HCT116 (cell line): ENCODE results near the gene TMEM225. TPM values are rescaled to one million over a fixed set of nuclear protein-coding genes. Genes with fewer than 3 reads are reported as not detected.

Experiments
- ATAC-seq: fragments of 200-7000 bp; cut with Tn5 transposase; 2 replicates; pipeline ENCODE4 v1.9.1; 2020; ENCODE audit warnings: mild to moderate bottlenecking, moderate library complexity
- BruUV-seq: library from RNA; stranded (reverse); fragments of 400-500 nt; replicated peaks from 2 replicates; lab custom pipeline; 2021; lab: Mats Ljungman, UMichigan
- CTCF ChIA-PET: fragments of 300-600 bp; sonication (Branson Sonifier 250); formaldehyde crosslinking; loops from one replicate; lab custom pipeline; 2021; ENCODE audit warnings: antibody characterized with exemption; lab: Charles Lee
- POLR2A ChIA-PET: fragments of 300-600, 350-600 bp; sonication (Branson Sonifier 250); formaldehyde crosslinking; loops from one replicate; lab custom pipeline; 2021; ENCODE audit warnings: antibody characterized with exemption; lab: Charles Lee
- RAD21 ChIA-PET, 2 experiments: fragments of 300-600 bp; sonication (Branson Sonifier 250); formaldehyde crosslinking; loops; one replicate each; lab custom pipeline; 2023; ENCODE audit warnings: low total read pairs in 2 of 2; ENCODE audit not compliant: uncharacterized antibody in 2 of 2, unreplicated experiment in 2 of 2, low non-redundant PET in 1 of 2; lab: Charles Lee
- DNase-seq: peaks from one replicate; pipeline ENCODE4 v3.0.0-alpha.2; 2010; ENCODE audit warnings: low read depth, low spot score
- H2AFZ ChIP-seq: fragments of 200-600 bp; shearing (Covaris generic), sonication (generic); 2 replicates; pipeline ENCODE4 v1.6.1; 2017; ENCODE audit warnings: low read depth, mixed run types, mixed read lengths, antibody characterized with exemption, low read length; ENCODE audit not compliant: poor library complexity, severe bottlenecking
- H3K27ac ChIP-seq: 2 replicates; pipeline ENCODE4 v1.5.1; 2012; ENCODE audit warnings: low read depth, low read length
- H3K27me3 ChIP-seq: fragments of 200-600 bp; sonication (generic); 2 replicates; pipeline ENCODE4 v1.6.1; 2016; ENCODE audit warnings: mixed run types, low read length, mixed read lengths; ENCODE audit not compliant: insufficient read depth
- H3K36me3 ChIP-seq, 2 experiments: fragments of 200-500 bp in 1 of 2; fragments of 200-600 bp in 1 of 2; sonication (Bioruptor generic) in 1 of 2; sonication (generic) in 1 of 2; 2 replicates each; pipeline versions ENCODE4 v1.5.1 to v1.6.1; 2014 to 2016; ENCODE audit warnings: low read length in 2 of 2, inconsistent platforms in 1 of 2, mixed read lengths in 1 of 2, mixed run types in 1 of 2; ENCODE audit not compliant: insufficient read depth in 2 of 2, control insufficient read depth in 1 of 2
- H3K4me1 ChIP-seq, 2 experiments: fragments of 200-600 bp in 1 of 2; sonication (generic) in 1 of 2; 2 replicates each; pipeline versions ENCODE4 v1.5.1 to v1.6.1; 2012 to 2017; ENCODE audit warnings: low read length in 2 of 2, inconsistent platforms in 1 of 2, mild to moderate bottlenecking in 1 of 2, mixed read lengths in 1 of 2, mixed run types in 1 of 2, moderate library complexity in 1 of 2; ENCODE audit not compliant: insufficient read depth in 2 of 2, control insufficient read depth in 1 of 2
- H3K4me2 ChIP-seq: fragments of 200-600 bp; sonication (generic); 2 replicates; pipeline ENCODE4 v1.6.1; 2017; ENCODE audit warnings: mixed run types, low read length, mixed read lengths
- H3K4me3 ChIP-seq, 2 experiments: fragments of 200-600 bp in 1 of 2; sonication (generic) in 1 of 2; replicated peaks in 1 of 2; 2 replicates each; pipeline ENCODE4 v1.5.1; 2011 to 2016; ENCODE audit warnings: low read length in 2 of 2, control low read depth in 1 of 2, low read depth in 1 of 2, mild to moderate bottlenecking in 1 of 2, mixed read lengths in 1 of 2, mixed run types in 1 of 2
- H3K79me2 ChIP-seq: fragments of 200-600 bp; sonication (generic); 2 replicates; pipeline ENCODE4 v1.6.1; 2017; ENCODE audit warnings: mild to moderate bottlenecking, mixed run types, low read length, moderate library complexity, mixed read lengths; ENCODE audit not compliant: insufficient read depth
- H3K9ac ChIP-seq: fragments of 200-600 bp; sonication (generic); 2 replicates; pipeline ENCODE4 v1.6.1; 2016; ENCODE audit warnings: low read length, mixed read lengths
- H3K9me2 ChIP-seq: fragments of 200-600 bp; sonication (generic), shearing (Covaris generic); 2 replicates; pipeline ENCODE4 v1.6.1; 2017; ENCODE audit warnings: mixed run types, mild to moderate bottlenecking, moderate library complexity; ENCODE audit not compliant: insufficient read depth
- H3K9me3 ChIP-seq, 2 experiments: fragments of 200-500 bp in 1 of 2; fragments of 200-600 bp in 1 of 2; sonication (Bioruptor generic) in 1 of 2; sonication (generic) in 1 of 2; 2 replicates each; pipeline ENCODE4 v1.6.1; 2014 to 2017; ENCODE audit warnings: low read length in 2 of 2, mixed read lengths in 2 of 2, inconsistent platforms in 1 of 2, low read depth in 1 of 2, mild to moderate bottlenecking in 1 of 2, mixed run types in 1 of 2, moderate library complexity in 1 of 2; ENCODE audit not compliant: control insufficient read depth in 1 of 2, insufficient read depth in 1 of 2
- H4K20me1 ChIP-seq: fragments of 200-600 bp; sonication (generic), shearing (Covaris generic); 2 replicates; pipeline ENCODE4 v1.6.1; 2017; ENCODE audit warnings: mixed run types, mild to moderate bottlenecking, moderate library complexity; ENCODE audit not compliant: insufficient read depth
- EZH2phosphoT487 ChIP-seq: fragments of 200-600 bp; IDR thresholded peaks from 2 replicates; pipeline ENCODE4 v1.6.1; 2018; ENCODE audit warnings: antibody characterized with exemption, borderline replicate concordance
- POLR2AphosphoS5 ChIP-seq: IDR thresholded peaks from 2 replicates; pipeline ENCODE4 v1.6.1; 2011; ENCODE audit warnings: mild to moderate bottlenecking, low read depth, low read length, moderate library complexity
- SP1 ChIP-seq: IDR thresholded peaks from 2 replicates; pipeline ENCODE4 v1.6.1; 2012; ENCODE audit warnings: low read depth
- TCF7L2 ChIP-seq: IDR thresholded peaks from 2 replicates; pipeline ENCODE4 v1.7.0; 2011; ENCODE audit warnings: borderline replicate concordance, inconsistent platforms; ENCODE audit not compliant: insufficient read depth, insufficient read length; ENCODE audit errors: extremely low read depth
- YY1 ChIP-seq: IDR thresholded peaks from 2 replicates; pipeline ENCODE4 v1.6.1; 2011; ENCODE audit warnings: low read length, low read depth, moderate library complexity, mild to moderate bottlenecking; ENCODE audit not compliant: insufficient replicate concordance; ENCODE audit errors: extremely low read depth
- intact Hi-C: fragments of 100-400 bp; cut with micrococcal nuclease; formaldehyde crosslinking; loops from 2 replicates; pipeline ENCODE4 v1.10.0; 2022
- total RNA-seq: library from RNA; stranded (reverse); gene quantifications from one replicate; pipeline ENCODE4 v1.2.1, GENCODE V29; 2021; ENCODE audit not compliant: unreplicated experiment
- TF ChIP-seq, protein P1 (sequence below): IDR thresholded peaks from 2 replicates; pipeline ENCODE4 v1.6.1; 2012
- TF ChIP-seq, protein P2 (sequence below): IDR thresholded peaks from 2 replicates; pipeline ENCODE4 v1.6.1; 2012; ENCODE audit warnings: low read depth

The TMEM225 gene
- total RNA-seq, 1 experiment from 2014 or later: not detected

DNA sequence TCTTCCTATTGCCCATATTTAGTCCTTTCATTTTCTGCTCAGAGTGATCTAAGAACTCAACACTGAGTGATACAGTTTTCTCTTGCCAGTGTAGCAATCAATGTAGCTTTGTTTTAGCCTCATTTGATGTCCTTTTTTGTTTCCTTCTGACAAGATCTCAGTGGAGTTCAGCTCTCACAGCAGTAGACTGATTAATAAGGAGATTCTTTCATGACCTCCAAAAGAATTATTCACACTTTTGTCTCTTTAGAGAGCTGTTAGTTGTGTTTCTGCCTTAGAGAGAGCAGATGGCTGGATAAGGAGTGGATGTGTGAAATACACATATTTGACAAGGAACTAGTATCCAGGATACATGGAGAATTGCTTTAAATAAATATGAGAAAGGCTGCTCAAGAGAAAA is 6.6 kb upstream of the TMEM225 start:
- BruUV-seq: no TSS peak
- ATAC-seq (no peak), DNase-seq (no peak)
- TF ChIP-seq, protein P1, sequence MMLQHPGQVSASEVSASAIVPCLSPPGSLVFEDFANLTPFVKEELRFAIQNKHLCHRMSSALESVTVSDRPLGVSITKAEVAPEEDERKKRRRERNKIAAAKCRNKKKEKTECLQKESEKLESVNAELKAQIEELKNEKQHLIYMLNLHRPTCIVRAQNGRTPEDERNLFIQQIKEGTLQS: no peak
- TF ChIP-seq, protein P2, sequence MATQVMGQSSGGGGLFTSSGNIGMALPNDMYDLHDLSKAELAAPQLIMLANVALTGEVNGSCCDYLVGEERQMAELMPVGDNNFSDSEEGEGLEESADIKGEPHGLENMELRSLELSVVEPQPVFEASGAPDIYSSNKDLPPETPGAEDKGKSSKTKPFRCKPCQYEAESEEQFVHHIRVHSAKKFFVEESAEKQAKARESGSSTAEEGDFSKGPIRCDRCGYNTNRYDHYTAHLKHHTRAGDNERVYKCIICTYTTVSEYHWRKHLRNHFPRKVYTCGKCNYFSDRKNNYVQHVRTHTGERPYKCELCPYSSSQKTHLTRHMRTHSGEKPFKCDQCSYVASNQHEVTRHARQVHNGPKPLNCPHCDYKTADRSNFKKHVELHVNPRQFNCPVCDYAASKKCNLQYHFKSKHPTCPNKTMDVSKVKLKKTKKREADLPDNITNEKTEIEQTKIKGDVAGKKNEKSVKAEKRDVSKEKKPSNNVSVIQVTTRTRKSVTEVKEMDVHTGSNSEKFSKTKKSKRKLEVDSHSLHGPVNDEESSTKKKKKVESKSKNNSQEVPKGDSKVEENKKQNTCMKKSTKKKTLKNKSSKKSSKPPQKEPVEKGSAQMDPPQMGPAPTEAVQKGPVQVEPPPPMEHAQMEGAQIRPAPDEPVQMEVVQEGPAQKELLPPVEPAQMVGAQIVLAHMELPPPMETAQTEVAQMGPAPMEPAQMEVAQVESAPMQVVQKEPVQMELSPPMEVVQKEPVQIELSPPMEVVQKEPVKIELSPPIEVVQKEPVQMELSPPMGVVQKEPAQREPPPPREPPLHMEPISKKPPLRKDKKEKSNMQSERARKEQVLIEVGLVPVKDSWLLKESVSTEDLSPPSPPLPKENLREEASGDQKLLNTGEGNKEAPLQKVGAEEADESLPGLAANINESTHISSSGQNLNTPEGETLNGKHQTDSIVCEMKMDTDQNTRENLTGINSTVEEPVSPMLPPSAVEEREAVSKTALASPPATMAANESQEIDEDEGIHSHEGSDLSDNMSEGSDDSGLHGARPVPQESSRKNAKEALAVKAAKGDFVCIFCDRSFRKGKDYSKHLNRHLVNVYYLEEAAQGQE: no peak
- no peak for TF ChIP-seq YY1
- TF ChIP-seq SP1: no peak
- TF ChIP-seq EZH2phosphoT487: no peak
- TF ChIP-seq POLR2AphosphoS5: no peak
- no peak for TF ChIP-seq TCF7L2
- Histone ChIP-seq H2AFZ (no peak overlapping the region), H3K9me2 (no peaks in the 10 kb centered on the region), H3K79me2 (no peaks in the 10 kb centered on the region), H3K4me1 (no peaks in the 10 kb centered on the region), H3K4me3 (no peak overlapping the region), H3K9me3 (no peaks in the 10 kb centered on the region), H3K36me3 (no peaks in the 10 kb centered on the region), H3K9ac (no peak overlapping the region), H3K27me3 (peaks cover 26% of the 10 kb centered on the region), H3K27ac (no peak overlapping the region), H4K20me1 (no peaks in the 10 kb centered on the region), H3K4me2 (no peak overlapping the region)
- RAD21 ChIA-PET: no interaction called here
- intact Hi-C loops: no loop called here
- CTCF ChIA-PET: no interaction called here
- POLR2A ChIA-PET: no interaction called here
